Measurements from ENCODE around the gene FNBP1L.

The FNBP1L gene

DNA sequence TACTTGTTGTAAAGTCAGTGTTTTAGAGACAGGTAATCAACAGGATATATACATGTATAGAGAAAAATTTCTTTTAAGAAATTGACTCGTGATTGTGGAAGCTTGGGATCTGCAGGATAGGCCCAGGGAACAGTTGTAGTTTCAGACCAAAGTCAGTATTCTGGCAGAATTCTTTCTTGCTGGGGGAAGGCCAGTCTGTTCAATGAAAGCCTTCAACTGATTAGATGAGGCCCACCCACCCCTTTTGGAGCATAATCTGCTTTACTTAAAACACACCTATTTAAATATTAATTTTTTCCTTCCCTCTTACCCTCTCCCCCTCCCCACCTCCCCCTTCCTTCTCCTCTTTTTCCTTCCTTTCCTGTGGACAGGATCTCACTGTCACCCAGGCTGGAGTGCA lies 48.0 kb downstream of the FNBP1L start:
- DNase-seq = no peak

- DNase-seq = no peak
Measured at GRCh38 chr1:93496520-93496919, 48.6 kb downstream of the FNBP1L start.

DNA sequence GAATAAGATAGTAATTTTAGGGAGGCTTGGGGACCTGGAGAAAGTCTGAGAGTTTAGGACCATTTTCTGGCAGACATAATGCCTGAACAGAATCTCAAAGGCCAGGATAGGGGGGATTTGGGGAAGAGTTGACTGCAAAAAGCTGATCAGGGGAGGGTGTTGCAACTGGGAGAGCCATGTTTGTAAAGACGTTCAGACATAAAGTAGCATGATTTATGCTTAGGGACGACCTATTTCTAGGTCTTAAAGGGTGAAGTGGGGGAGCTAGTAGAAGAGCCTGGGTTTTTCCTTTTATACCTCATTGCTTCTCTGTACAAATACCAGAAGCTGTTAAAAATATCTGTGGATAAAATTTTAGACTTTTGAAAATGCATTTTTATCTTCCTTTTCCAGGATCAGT lies 51.2 kb downstream of the FNBP1L start:
- DNase-seq = no peak

DNA sequence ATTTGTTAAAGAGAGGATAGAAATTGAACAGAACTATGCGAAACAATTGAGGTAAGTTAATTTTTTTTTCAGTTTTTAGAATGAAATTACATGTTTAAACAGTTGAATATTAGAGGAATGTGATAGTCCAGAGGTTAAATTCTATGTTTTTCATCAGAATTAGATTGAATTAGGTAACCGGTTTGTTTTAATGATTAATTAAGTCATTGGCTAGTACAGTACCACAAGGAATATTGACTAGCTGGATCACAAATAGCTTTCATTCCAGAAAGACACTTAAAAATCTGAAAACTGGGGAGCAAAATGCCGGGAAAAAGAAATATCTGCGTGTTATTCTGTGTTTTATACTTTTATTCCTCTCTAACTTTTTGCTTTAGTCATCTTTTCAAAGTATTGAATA lies 51.6 kb downstream of the FNBP1L start:
- DNase-seq = no peak

DNA sequence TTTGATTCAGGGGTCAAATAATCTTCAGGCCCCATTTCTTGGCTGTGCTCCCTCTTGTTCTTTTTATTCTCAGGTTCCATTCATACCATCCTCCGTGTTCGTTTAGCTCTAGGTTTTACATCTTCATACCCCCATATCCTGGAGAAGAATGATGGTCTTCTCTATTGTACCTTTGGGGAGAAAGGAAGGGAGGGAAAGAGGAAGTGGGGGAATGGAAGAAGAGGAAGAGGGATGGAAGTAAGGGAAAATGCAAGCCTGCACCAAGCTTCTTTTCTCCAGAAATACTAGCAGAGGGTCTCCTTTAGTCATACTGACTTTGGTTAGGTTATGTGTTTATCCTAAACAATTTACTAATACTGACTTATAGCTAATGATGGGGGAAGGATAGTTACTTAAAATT lies 52.4 kb downstream of the FNBP1L start:
- DNase-seq = no peak

DNA sequence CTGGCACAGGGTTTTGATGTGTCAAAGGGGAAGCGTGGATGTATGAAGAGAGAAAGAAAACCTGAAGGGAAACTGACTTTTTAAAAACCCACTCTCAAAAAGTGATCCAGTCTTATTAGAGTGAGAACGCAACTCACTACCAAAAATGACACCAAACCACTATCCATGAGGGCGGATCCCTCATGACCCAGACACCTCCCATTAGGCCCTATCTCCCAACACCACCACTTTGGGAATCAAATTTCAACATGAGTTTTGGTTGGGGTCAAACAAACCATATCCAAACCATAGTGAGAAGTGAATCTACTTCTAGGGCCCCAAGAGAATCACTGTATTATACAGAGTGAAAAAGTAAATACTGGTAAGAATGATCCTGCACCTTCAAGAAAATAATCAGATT lies 53.5 kb downstream of the FNBP1L start:
- DNase-seq = no peak

GRCh38 chr1:93501829-93502369 lies 54.0 kb downstream of the FNBP1L start:
- no peak for DNase-seq

GRCh38 chr1:93502571-93502970 lies 54.7 kb downstream of the FNBP1L start:
- no peak for DNase-seq

DNA sequence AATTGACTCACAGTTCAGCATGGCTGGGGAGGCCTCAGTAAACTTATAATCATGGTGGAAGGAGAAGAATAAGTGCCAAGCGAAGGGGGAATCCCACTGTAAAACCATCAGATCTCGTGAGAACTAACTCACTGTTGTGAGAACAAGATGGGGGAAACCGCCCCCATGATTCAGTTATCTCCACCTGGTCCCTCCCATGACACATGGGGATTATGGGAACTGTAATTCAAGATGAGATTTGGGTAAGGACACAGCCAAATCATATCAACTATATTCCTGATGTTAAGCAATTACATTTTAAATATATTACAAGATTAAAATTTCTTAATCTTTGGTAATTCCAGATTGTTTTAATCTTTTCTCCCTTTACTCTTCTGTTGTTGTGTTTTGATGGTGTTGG lies 55.2 kb downstream of the FNBP1L start:
- DNase-seq = no peak

DNA sequence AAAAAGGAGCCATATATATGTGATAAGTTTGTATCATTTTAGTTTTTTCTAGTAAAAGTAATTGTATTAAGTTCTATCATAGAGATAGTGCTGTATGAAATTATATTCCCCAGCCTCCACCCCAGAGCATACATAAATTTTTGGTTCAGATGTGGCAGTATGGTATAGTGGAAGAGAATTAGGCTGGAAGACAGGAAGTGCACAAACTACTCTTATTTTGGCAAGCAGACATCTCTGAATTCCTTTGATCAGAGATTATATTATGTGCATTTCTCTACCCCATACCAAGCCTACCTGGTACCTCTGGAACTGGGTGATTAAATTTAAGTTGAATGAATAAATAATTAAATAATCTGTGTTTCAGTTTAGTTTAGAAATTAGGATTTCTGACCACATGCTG lies 55.9 kb downstream of the FNBP1L start:
- DNase-seq = no peak

- DNase-seq = no peak
Measured at GRCh38 chr1:93504247-93505033, 56.5 kb downstream of the FNBP1L start.

DNA sequence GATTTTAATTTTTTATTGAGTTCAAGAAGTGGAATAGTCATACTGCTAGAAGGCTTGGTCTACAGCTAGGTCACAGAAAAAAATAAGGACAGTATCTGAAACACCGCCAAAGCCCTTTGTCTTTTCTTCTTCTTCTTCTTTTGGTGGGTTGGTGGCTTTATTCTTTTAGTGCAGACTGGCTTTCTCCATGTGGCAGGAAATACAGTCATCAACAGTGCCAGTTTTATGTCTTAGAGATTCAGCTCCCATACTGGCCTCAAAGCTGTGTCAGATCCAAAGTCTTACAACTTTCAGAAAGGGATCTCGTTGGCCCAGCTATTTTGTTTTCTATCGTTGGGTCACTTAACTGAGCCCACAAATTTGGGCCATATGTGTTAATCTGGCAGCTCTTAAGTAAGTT lies 58.2 kb downstream of the FNBP1L start:
- DNase-seq = no peak

DNA sequence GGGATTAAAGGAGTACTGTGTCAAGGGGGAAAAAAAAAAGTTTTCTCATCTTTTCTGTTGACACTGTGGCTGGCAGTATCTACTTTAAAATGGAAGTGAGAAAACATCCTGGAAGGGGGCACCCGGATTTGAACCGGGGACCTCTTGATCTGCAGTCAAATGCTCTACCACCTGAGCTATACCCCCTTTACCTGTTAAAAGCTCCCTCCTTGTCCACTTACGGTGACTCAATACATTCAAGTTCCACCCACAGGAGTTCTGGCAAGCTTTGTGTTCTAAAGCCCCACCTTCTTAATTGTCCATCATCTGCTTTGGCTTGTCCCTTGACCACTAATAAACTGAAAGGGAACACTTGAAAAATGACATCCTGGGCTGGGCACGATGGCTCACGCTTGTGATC lies 68.2 kb downstream of the FNBP1L start:
- DNase-seq = no peak

- no peak for DNase-seq
Measured at GRCh38 chr1:93518516-93518915, 70.6 kb downstream of the FNBP1L start.

DNA sequence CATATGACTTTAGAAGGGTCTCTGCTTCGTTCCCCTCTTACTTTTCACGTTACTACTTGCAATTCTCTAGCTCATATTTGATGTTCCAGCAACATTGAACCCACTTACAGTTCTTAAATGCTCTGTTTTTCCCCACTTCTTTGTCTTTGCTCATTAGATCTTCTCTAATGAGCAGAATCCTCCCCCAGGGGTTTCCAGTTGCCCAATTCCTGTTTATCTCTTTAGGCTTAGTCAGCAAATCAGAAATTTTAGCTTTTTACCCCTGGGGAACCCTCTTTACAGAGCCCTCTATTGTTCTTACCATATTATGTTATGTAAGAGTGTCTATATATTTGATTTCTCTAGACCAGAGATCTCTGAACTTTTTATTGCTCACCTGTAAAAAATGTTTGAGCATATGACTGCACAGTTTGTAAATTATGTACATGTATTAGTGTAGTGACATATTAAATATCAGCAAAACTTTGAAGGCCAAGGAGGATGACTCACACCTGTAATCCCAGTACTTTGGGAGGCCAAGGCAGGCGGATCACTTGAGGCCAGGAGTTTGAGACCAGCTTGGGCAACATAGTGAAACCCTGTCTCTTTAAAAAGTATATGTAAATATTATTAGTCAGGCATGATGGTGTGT lies 71.4 kb downstream of the FNBP1L start:
- no peak for DNase-seq

- DNase-seq = no peak
Measured at GRCh38 chr1:93521618-93522017, 73.7 kb downstream of the FNBP1L start.

- no peak for DNase-seq
Measured at GRCh38 chr1:93522721-93523120, 74.8 kb downstream of the FNBP1L start.

GRCh38 chr1:93525431-93525830 lies 77.5 kb downstream of the FNBP1L start:
- DNase-seq = no peak

DNA sequence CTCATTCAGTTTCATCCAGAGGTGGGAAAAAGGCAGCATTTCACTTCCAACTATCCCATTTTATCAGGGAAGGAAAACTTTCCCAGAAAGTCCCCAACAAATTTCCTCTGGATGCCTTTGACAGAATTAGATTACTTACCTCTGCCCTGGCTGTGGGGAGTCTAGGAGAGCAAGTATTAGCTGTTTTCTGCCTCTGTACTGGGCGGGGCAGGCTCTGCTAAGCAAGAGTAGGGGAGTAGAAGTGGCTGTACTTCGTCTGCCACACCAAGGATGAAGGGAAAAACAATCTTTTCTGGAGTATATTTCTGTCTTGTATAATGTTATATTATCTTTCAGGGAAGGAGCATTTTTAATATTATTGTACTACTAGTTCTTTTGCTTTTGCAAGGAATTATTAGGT lies 78.5 kb downstream of the FNBP1L start:
- no peak for DNase-seq

GRCh38 chr1:93528412-93528811 lies 80.5 kb downstream of the FNBP1L start:
- DNase-seq = no peak

GRCh38 chr1:93531193-93531592 lies 83.3 kb downstream of the FNBP1L start:
- DNase-seq = no peak

DNA sequence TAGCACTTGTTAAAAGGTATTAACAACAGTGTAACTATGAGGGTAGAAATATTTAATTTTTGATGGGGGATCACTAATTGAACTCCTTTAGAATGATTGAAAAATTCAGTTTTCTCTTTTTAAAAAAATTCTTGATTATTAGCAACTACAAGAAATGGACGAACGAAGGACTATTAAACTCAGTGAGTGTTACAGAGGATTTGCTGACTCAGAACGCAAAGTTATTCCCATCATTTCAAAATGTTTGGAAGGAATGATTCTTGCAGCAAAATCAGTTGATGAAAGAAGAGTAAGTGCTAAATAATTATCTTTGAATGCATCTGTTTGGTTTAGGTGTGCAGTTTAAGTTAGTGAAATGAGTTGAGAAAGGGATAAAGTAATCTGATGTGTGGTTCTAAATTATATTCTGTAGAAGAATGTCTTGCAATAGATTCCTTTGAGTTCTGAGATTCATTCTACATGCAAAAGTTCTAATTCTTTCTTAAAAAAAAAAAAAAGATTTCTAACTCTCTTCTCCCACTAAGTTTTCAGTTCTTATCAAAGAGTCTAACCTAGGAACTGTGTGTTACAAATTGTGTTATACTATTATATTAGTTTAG lies 85.0 kb downstream of the FNBP1L start:
- no peak for DNase-seq

- no peak for DNase-seq
Measured at GRCh38 chr1:93533677-93534076, 85.8 kb downstream of the FNBP1L start.

DNA sequence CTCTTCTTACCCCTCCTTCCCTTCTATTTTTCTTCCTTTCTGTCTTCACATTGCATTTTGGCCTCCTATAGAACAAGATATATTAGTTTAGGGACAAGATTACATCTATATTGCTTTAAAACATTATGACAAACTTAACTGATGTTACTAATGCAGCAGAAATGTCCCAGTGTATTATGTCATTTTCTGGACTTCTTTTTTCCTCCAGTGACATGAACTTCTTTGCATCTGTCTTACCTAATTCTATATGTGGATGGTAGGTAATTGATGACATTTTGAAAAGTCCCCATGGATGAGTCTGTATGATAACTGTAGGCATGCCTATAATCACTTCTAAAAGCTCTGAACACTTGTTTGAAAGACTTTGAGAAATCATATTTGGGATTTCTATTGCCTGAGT lies 89.5 kb downstream of the FNBP1L start:
- no peak for DNase-seq

Data from stimulated activated naive CD4-positive, alpha-beta T cell treated with Interleukin-2 at 50 U/mL for 16 hours (primary cell).